Spleen (tissue), 11 donors: ENCODE results near the gene CYP39A1. TPM values are rescaled to one million over a fixed set of nuclear protein-coding genes. Genes with fewer than 3 reads are reported as not detected.

Experiments used
- DNase-seq: peaks from one replicate; pipeline ENCODE4 v3.0.0-alpha.2; 2020
- H3K27ac ChIP-seq, 8 donors: fragments of 200-600 bp; sonication (generic) in 7 of 8; 1 replicate in 4 of 8; 2 replicates in 4 of 8; pipeline versions ENCODE4 v1.5.0 to v1.8.0; 2016 to 2021; ENCODE audit warnings: inconsistent platforms in 4 of 8, mild to moderate bottlenecking in 4 of 8, moderate library complexity in 1 of 8
- H3K27me3 ChIP-seq, 7 donors: fragments of 200-600 bp; sonication (generic) in 6 of 7; replicated peaks in 1 of 7; 1 replicate in 4 of 7; 2 replicates in 3 of 7; pipeline versions ENCODE4 v1.5.0 to v1.8.0; 2016 to 2021; ENCODE audit warnings: inconsistent platforms in 3 of 7, mild to moderate bottlenecking in 1 of 7
- H3K36me3 ChIP-seq, 6 donors: fragments of 200-600 bp; sonication (generic) in 5 of 6; 1 replicate in 4 of 6; 2 replicates in 2 of 6; pipeline versions ENCODE4 v1.5.0 to v1.8.0; 2016 to 2021; ENCODE audit warnings: inconsistent platforms in 2 of 6
- H3K4me1 ChIP-seq, 6 donors: fragments of 200-600 bp; sonication (generic) in 5 of 6; 1 replicate in 3 of 6; 2 replicates in 3 of 6; pipeline versions ENCODE4 v1.5.0 to v1.8.0; 2016 to 2021; ENCODE audit warnings: inconsistent platforms in 3 of 6
- H3K4me3 ChIP-seq, 8 donors: fragments of 200-600 bp; sonication (generic) in 7 of 8; 1 replicate in 4 of 8; 2 replicates in 4 of 8; pipeline versions ENCODE4 v1.5.0 to v1.8.0; 2016 to 2021; ENCODE audit warnings: inconsistent platforms in 4 of 8, mild to moderate bottlenecking in 4 of 8, moderate library complexity in 2 of 8
- H3K9me3 ChIP-seq, 8 donors: fragments of 200-600 bp; sonication (generic) in 7 of 8; 1 replicate in 4 of 8; 2 replicates in 4 of 8; pipeline versions ENCODE4 v1.5.0 to v1.8.0; 2016 to 2021; ENCODE audit warnings: inconsistent platforms in 4 of 8
- POLR2A ChIP-seq, 3 donors: fragments of 450-650 bp; IDR thresholded peaks; one replicate each; pipeline ENCODE4 v1.5.1; 2017; ENCODE audit warnings: antibody characterized with exemption in 3 of 3, mild to moderate bottlenecking in 1 of 3
- POLR2AphosphoS5 ChIP-seq, 3 donors: sonication (generic); formaldehyde crosslinking; IDR thresholded peaks; one replicate each; pipeline ENCODE4 v1.5.1; 2017; ENCODE audit warnings: antibody characterized with exemption in 3 of 3
- WGBS, 5 donors: extraction: QIAGEN DNeasy Blood & Tissue Kit in 3 of 5; methylation state at CpG; one replicate each; pipeline versions ENCODE4 v1.1.5 to v1.1.7; 2013 to 2018; 5-methylcytosine and 5-hydroxymethylcytosine counted together
- intact Hi-C: fragments of 100-400 bp; cut with DNase I; formaldehyde crosslinking; loops from one replicate; pipeline ENCODE4 v1.15.0; 2023; ENCODE audit warnings: low total_unique reads
- polyA plus RNA-seq, 3 donors: library from polyadenylated mRNA; stranded (reverse); fragments of 200-250 nt; gene quantifications; one replicate each; pipeline ENCODE4 v1.2.1, GENCODE V29; 2013
- total RNA-seq, 7 donors: library from RNA; depleted of rRNA in 3 of 7; stranded (reverse); fragments of >200 nt in 3 of 7; fragmentation: NEBNext Ultra II Directional in 4 of 7; extraction: Animal tissue kit (Norgen Biotek cat#: 25700) in 4 of 7; gene quantifications; one replicate each; pipeline versions ENCODE4 v1.1.0 to v1.2.1, GENCODE V29; 2016 to 2021
- TF ChIP-seq, protein P1 (sequence below), 11 experiments: fragments of 200-600 bp in 7 of 11; fragments of 450-650 bp in 4 of 11; sonication (generic) in 4 of 11; IDR thresholded peaks in 8 of 11; conservative IDR thresholded peaks in 3 of 11; 1 replicate in 7 of 11; 2 replicates in 4 of 11; pipeline versions ENCODE4 v1.4.0 to v1.8.0; 2016 to 2021; ENCODE audit warnings: antibody characterized with exemption in 11 of 11, inconsistent platforms in 4 of 11, mild to moderate bottlenecking in 1 of 11
- donor health status: healthy with polysubstance abuse.
- donor health status: DM: no; HTN: no; CAD: no; lungs with moderate emphysema.
- donor health status: DM: no; HTN: no; CAD: no.
- donor health status: Bipolar disorder and iron deficiency.
- donor health status: healthy.
- donor health status: DM: no; HTN: no; CAD: no.
- donor health status: DM: yes; HTN: yes; CAD: no.

CYP39A1 gene
- total and polyA plus RNA-seq, 10 donors: 0.39 to 2.8 (median 0.91) TPM

DNA sequence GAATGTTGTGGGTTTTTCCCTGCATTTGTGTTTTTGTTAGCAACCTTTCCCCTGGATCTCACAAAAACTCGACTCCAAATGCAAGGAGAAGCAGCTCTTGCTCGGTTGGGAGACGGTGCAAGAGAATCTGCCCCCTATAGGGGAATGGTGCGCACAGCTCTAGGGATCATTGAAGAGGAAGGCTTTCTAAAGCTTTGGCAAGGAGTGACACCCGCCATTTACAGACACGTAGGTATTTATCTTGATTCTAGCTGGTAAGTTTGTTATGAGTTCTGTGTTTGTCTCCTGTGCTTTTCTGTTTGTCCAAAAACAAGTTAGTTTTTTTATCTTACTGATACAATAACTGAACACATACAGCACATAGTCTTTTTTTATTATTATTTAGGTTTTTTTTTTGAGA is 3.2 kb upstream of the CYP39A1 start:
- peaks cover 0 to 30% (median 13%) of the 10 kb centered on the region in 6 donors for H3K4me1 ChIP-seq
- intact Hi-C loops: no loop called here
- H3K27ac ChIP-seq: no peak overlapping the region
- DNase-seq: no peak
- H3K4me3 ChIP-seq: no peak overlapping the region
- H3K9me3 ChIP-seq: no peaks in the 10 kb centered on the region
- peaks cover 0 to 41% (median 9%) of the 10 kb centered on the region in 7 donors for H3K27me3 ChIP-seq
- TF ChIP-seq, protein P1, sequence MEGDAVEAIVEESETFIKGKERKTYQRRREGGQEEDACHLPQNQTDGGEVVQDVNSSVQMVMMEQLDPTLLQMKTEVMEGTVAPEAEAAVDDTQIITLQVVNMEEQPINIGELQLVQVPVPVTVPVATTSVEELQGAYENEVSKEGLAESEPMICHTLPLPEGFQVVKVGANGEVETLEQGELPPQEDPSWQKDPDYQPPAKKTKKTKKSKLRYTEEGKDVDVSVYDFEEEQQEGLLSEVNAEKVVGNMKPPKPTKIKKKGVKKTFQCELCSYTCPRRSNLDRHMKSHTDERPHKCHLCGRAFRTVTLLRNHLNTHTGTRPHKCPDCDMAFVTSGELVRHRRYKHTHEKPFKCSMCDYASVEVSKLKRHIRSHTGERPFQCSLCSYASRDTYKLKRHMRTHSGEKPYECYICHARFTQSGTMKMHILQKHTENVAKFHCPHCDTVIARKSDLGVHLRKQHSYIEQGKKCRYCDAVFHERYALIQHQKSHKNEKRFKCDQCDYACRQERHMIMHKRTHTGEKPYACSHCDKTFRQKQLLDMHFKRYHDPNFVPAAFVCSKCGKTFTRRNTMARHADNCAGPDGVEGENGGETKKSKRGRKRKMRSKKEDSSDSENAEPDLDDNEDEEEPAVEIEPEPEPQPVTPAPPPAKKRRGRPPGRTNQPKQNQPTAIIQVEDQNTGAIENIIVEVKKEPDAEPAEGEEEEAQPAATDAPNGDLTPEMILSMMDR (IDR thresholded peaks at IDR 0.05 in 8 of 11, conservative IDR thresholded peaks at IDR 0.05 in 3 of 11): peak in 1 of 11 experiments; percentile 14
- no peak for TF ChIP-seq POLR2AphosphoS5 (IDR thresholded peaks at IDR 0.05)
- WGBS, 5 donors: 72 to 88% (median 79%) methylated on average over 6 of the region's 6 CpGs
- H3K36me3 ChIP-seq: no peaks in the 10 kb centered on the region

DNA sequence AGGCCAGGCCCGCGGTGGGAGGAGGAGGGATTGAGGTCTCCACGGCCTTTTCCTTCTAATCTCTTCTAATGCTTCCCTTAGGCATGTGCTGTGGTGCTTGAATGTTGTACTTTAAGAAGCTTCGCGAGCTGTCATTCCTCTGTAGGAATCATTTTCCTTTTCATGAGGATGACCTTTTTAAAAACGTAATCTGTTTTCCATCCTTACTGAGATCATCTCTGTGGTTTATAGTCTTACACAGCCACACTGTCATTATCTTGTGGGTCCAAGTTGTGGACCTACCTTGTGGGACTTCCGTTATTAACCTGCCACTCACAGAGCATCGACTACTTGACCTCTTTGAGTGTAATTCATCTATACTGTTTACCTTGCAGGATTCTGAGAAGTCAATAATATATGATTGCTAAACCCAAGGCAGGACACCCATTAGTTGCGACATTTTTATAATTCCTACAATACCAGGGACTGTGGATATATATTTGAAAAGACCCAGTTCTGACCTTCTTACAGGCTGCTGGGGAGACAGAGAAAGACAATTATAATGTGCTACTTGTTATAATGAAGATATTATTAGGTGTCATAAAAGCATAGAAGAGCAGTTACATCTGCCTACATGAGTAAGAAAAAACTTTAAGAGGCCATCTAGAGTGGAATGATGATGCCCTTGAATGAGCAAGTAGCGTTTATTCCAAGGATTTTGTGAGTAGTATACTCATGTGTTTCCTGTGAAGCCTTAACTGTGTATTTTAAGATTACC is 999 bp upstream of the CYP39A1 start:
- H3K27ac ChIP-seq: peak overlapping the region in 7 of 8 donors; percentile 73 to 83 (median 76)
- H3K9me3 ChIP-seq: no peaks in the 10 kb centered on the region
- 24 to 39% (median 25%) methylated on average over 10 of the region's 10 CpGs for WGBS, 5 donors
- DNase-seq: no peak
- TF ChIP-seq, protein P1 (IDR thresholded peaks at IDR 0.05 in 8 of 11, conservative IDR thresholded peaks at IDR 0.05 in 3 of 11): no peak
- TF ChIP-seq POLR2A (IDR thresholded peaks at IDR 0.05): no peak
- peak overlapping the region; percentile 63 to 97 (median 84) for H3K4me3 ChIP-seq
- H3K4me1 ChIP-seq: peaks cover 0 to 30% (median 13%) of the 10 kb centered on the region in 6 donors
- H3K36me3 ChIP-seq: no peaks in the 10 kb centered on the region
- peaks cover 0 to 46% (median 9%) of the 10 kb centered on the region in 7 donors for H3K27me3 ChIP-seq
- intact Hi-C loops: no loop called here

DNA sequence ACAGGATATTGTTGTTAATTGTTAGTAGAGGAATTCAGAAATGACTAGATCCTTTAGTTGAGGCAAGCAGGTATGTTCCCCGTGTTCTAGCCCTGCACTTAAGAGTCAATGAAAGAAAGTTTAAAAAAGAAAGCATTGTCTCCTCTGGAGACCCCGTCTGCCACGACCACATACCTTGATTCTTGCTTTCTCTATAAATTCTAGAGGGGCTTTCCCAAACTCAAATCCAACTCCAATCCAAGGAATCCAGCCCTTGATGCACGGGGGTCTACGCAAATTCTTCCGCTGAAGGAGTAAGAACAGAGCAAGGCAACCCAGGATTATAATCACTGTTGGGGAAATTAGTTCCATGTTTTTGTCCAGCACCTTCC is 401 bp downstream of the CYP39A1 start:
- intact Hi-C loops: no loop called here
- Histone ChIP-seq H3K27ac (peak overlapping the region in 4 of 8 donors; percentile 76 to 83 (median 81)), H3K4me3 (peak overlapping the region; percentile 63 to 97 (median 84)), H3K4me1 (peaks cover 0 to 30% (median 13%) of the 10 kb centered on the region in 6 donors), H3K27me3 (peaks cover 0 to 46% (median 9%) of the 10 kb centered on the region in 7 donors), H3K9me3 (no peaks in the 10 kb centered on the region), H3K36me3 (no peaks in the 10 kb centered on the region)
- TF ChIP-seq POLR2AphosphoS5 (IDR thresholded peaks at IDR 0.05) (no peak), POLR2A (IDR thresholded peaks at IDR 0.05) (no peak)
- TF ChIP-seq, protein P1 (IDR thresholded peaks at IDR 0.05 in 8 of 11, conservative IDR thresholded peaks at IDR 0.05 in 3 of 11): no peak
- no peak for DNase-seq
- 2 to 4% (median 3%) methylated on average over 6 of the region's 6 CpGs for WGBS, 5 donors

DNA sequence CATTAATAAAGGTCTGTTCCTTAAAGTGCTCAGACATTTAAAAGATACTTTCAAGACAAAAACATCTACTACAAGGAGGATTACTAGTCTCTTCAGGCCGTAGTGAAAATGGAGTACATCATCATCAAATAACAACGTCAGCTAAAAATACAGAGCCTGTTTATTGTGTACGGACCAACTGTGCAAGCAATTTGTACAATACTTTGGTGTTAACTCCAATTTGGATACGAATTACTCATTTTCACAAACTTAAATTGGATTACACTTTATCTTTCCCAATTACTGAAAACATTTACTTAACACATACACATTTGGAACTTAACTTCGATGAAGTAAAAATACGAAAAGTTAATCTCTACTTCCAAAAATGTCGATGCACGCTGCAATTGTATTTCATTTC is 802 bp downstream of the CYP39A1 start:
- peak overlapping the region; percentile 63 to 97 (median 84) for H3K4me3 ChIP-seq
- 28 to 42% (median 32%) methylated on average over 8 of the region's 8 CpGs for WGBS, 5 donors
- no peak overlapping the region for H3K27ac ChIP-seq
- DNase-seq: no peak
- intact Hi-C loops: no loop called here
- no peaks in the 10 kb centered on the region for H3K36me3 ChIP-seq
- peaks cover 0 to 30% (median 13%) of the 10 kb centered on the region in 6 donors for H3K4me1 ChIP-seq
- TF ChIP-seq POLR2A (IDR thresholded peaks at IDR 0.05) (no peak), POLR2AphosphoS5 (IDR thresholded peaks at IDR 0.05) (no peak)
- TF ChIP-seq, protein P1 (IDR thresholded peaks at IDR 0.05 in 8 of 11, conservative IDR thresholded peaks at IDR 0.05 in 3 of 11): no peak
- no peaks in the 10 kb centered on the region for H3K9me3 ChIP-seq
- H3K27me3 ChIP-seq: peaks cover 0 to 46% (median 9%) of the 10 kb centered on the region in 7 donors
